GM12878 (cell line): ENCODE results near the gene CFAP97.

ENCODE experiments used
- BCL11A ChIP-seq: IDR thresholded peaks from 2 replicates; pipeline ENCODE4 v1.6.1; 2011; ENCODE audit warnings: low read depth, low read length
- CEBPB ChIP-seq, 2 experiments: fragments of 150-350 bp in 1 of 2; IDR thresholded peaks; 2 replicates each; pipeline ENCODE4 v1.6.1; 2012 to 2014; ENCODE audit warnings: low read depth in 2 of 2, low read length in 2 of 2, borderline replicate concordance in 1 of 2, inconsistent platforms in 1 of 2
- NR2F1 ChIP-seq: fragments of 450-650 bp; conservative IDR thresholded peaks from 2 replicates; pipeline ENCODE4 v1.6.1; 2017; ENCODE audit warnings: mild to moderate bottlenecking
- SIN3A ChIP-seq: IDR thresholded peaks from 2 replicates; pipeline ENCODE4 v1.6.1; 2012; ENCODE audit warnings: low read depth, low read length, improper control_type of control experiment

DNA sequence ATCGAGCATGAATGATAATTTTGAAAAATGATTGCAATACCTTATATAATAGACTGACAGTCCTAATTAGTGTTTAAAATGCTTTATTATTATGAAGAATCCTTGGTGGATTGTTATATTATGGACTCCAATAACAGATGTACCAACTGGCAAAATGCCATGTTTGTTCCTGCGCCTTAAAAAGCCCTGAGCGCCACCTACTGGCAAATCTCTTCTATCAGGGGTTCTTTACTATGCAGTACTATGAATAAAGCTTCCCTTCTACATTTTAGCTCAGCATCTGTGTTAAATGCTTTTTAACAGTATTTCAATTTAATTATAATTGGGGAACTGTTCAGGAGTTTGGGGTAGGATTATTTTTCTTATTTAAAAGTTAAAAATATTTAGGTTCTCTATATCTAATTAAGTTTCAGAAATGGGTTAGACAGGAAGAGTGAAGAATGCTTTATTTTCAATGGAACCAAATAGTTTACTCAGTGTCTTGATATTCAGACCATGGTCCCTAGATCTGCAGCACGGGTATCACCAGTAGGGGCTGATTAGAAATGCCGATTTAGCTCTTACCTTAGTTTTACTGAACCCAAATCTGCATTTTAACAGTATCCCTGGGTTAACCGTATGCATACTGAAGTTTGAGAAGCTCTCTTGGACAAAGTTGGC is 20.0 kb downstream of the CFAP97 start:
- no peak for TF ChIP-seq NR2F1
- TF ChIP-seq CEBPB (IDR thresholded peaks at IDR 0.05; ENCODE audit: borderline replicate concordance in 1 of 2, low read depth in 2 of 2, low read length in 2 of 2) = no peak
- TF ChIP-seq BCL11A = no peak
- no peak for TF ChIP-seq SIN3A
